AG04449 (cell line): ENCODE measurements around the gene KRTAP10-9.

Experiments
- CTCF ChIA-PET: fragments of 350-600 bp; formaldehyde crosslinking; extraction: SDS; loops from one replicate; lab custom pipeline; 2021; ENCODE audit warnings: antibody characterized with exemption; lab: Yijun Ruan, JAX
- POLR2A ChIA-PET: fragments of 400-600, 350-600 bp; formaldehyde crosslinking; extraction: SDS; loops from one replicate; lab custom pipeline; 2020; ENCODE audit warnings: antibody characterized with exemption, inconsistent platforms; lab: Yijun Ruan, JAX
- DNase-seq: peaks from one replicate; pipeline ENCODE4 v3.0.0-alpha.2; 2010; ENCODE audit warnings: low read depth, low spot score
- H3K4me3 ChIP-seq: 2 replicates; pipeline ENCODE4 v1.5.1; 2011; ENCODE audit warnings: low read depth, mild to moderate bottlenecking, control low read depth, low read length
- CTCF ChIP-seq: IDR thresholded peaks from one replicate; pipeline ENCODE4 v1.5.1; 2011; ENCODE audit warnings: mild to moderate bottlenecking, moderate library complexity, low read length, control low read depth, inconsistent platforms; ENCODE audit not compliant: insufficient read depth; ENCODE audit errors: missing control alignments

KRTAP10-9 gene

GRCh38 chr21:44582055-44582454 is 44.8 kb upstream of the KRTAP10-9 start:
- TF ChIP-seq CTCF: no peak
- ChIA-PET POLR2A (no interaction called here), CTCF (interaction anchor here (0.8 kb wide), 1 partner anchor 38 kb away, joined by 3 read pairs; no protein-coding TSS in a partner anchor)
- no peak for DNase-seq
- no peak overlapping the region for H3K4me3 ChIP-seq

GRCh38 chr21:44583089-44583799 is 43.6 kb upstream of the KRTAP10-9 start:
- no peak for DNase-seq
- CTCF ChIA-PET: no interaction called here
- H3K4me3 ChIP-seq: no peak overlapping the region
- POLR2A ChIA-PET: no interaction called here
- TF ChIP-seq CTCF: no peak

GRCh38 chr21:44583800-44584147 is 43.1 kb upstream of the KRTAP10-9 start:
- no peak overlapping the region for H3K4me3 ChIP-seq
- POLR2A ChIA-PET: no interaction called here
- CTCF ChIA-PET: no interaction called here
- no peak for TF ChIP-seq CTCF
- DNase-seq: no peak

- no peak for TF ChIP-seq CTCF
- no peak for DNase-seq
- no peak overlapping the region for H3K4me3 ChIP-seq
- CTCF ChIA-PET: no interaction called here
- POLR2A ChIA-PET: no interaction called here
Observed at GRCh38 chr21:44585892-44586291, 41.0 kb upstream of the KRTAP10-9 start.

- ChIA-PET POLR2A (no interaction called here), CTCF (no interaction called here)
Observed at GRCh38 chr21:44589094-44589493, 37.8 kb upstream of the KRTAP10-9 start.

More at GRCh38 chr21:44589094-44589493, 37.8 kb upstream of the KRTAP10-9 start:
- no peak for DNase-seq
- H3K4me3 ChIP-seq: no peak overlapping the region
- no peak for TF ChIP-seq CTCF
